Caco-2 (cell line): Measurements from ENCODE around the gene IRF7. TPM values are rescaled to one million over a fixed set of nuclear protein-coding genes. Genes with fewer than 3 reads are reported as not detected.

ENCODE experiments used
- BruUV-seq: library from RNA; stranded (reverse); fragments of 400-500 nt; replicated peaks from 2 replicates; lab custom pipeline; 2021; lab: Mats Ljungman, UMichigan
- CTCF ChIA-PET: fragments of 300-600 bp; sonication (Branson Sonifier 250); formaldehyde crosslinking; loops from one replicate; lab custom pipeline; 2022; ENCODE audit warnings: antibody characterized with exemption; lab: Charles Lee
- POLR2A ChIA-PET: fragments of 300-600 bp; sonication (Branson Sonifier 250); formaldehyde crosslinking; loops from one replicate; lab custom pipeline; 2022; ENCODE audit warnings: antibody characterized with exemption; lab: Charles Lee
- DNase-seq, 2 experiments: peaks; one replicate each; pipeline versions ENCODE4 v3.0.0 to v3.0.0-alpha.2; 2020 to 2022
- H3K27me3 ChIP-seq: replicated peaks from 2 replicates; pipeline ENCODE4 v1.6.0; 2011; ENCODE audit warnings: low read length; ENCODE audit not compliant: control insufficient read depth, insufficient read depth
- H3K36me3 ChIP-seq: 2 replicates; pipeline ENCODE4 v1.5.1; 2011; ENCODE audit warnings: low read length; ENCODE audit not compliant: control insufficient read depth, insufficient read depth
- H3K4me1 ChIP-seq: fragments of 250-450 bp; sonication (Bioruptor Pico); 2 replicates; pipeline ENCODE4 v1.5.1; 2020; ENCODE audit warnings: mild to moderate bottlenecking
- H3K4me3 ChIP-seq: 2 replicates; pipeline ENCODE4 v1.5.1; 2011; ENCODE audit warnings: low read depth, mild to moderate bottlenecking, control low read depth, low read length
- H3K9me3 ChIP-seq: fragments of 250-450 bp; sonication (Bioruptor Pico); 2 replicates; pipeline ENCODE4 v1.5.1; 2020; ENCODE audit warnings: mild to moderate bottlenecking, moderate library complexity
- H3K27ac Mint-ChIP-seq: one replicate; pipeline ENCODE4 v1.8.0; 2022; ENCODE audit warnings: mixed read lengths; ENCODE audit not compliant: unreplicated experiment
- H3K27me3 Mint-ChIP-seq: one replicate; pipeline ENCODE4 v1.8.0; 2022; ENCODE audit warnings: mixed read lengths; ENCODE audit not compliant: insufficient read depth, unreplicated experiment
- H3K36me3 Mint-ChIP-seq: one replicate; pipeline ENCODE4 v1.8.0; 2022; ENCODE audit warnings: mild to moderate bottlenecking, mixed read lengths; ENCODE audit not compliant: insufficient read depth, unreplicated experiment
- H3K4me1 Mint-ChIP-seq: one replicate; pipeline ENCODE4 v1.8.0; 2022; ENCODE audit warnings: low read depth, mixed read lengths; ENCODE audit not compliant: unreplicated experiment
- H3K4me3 Mint-ChIP-seq: one replicate; pipeline ENCODE4 v1.8.0; 2022; ENCODE audit warnings: mild to moderate bottlenecking, moderate library complexity, mixed read lengths; ENCODE audit not compliant: unreplicated experiment
- H3K9me3 Mint-ChIP-seq: one replicate; pipeline ENCODE4 v1.8.0; 2022; ENCODE audit warnings: mixed read lengths; ENCODE audit not compliant: unreplicated experiment
- intact Hi-C: fragments of 100-400 bp; cut with micrococcal nuclease; formaldehyde crosslinking; loops from one replicate; pipeline ENCODE4 v1.10.0; 2022; ENCODE audit not compliant: unreplicated experiment
- total RNA-seq: library from RNA; stranded (reverse); gene quantifications from 2 replicates; pipeline ENCODE4 v1.2.3, GENCODE V29; 2022
- TF ChIP-seq, protein P1 (sequence below), 2 experiments: fragments of 200-600 bp in 1 of 2; IDR thresholded peaks; 1 replicate in 1 of 2; 2 replicates in 1 of 2; pipeline versions ENCODE4 v1.5.1 to v1.8.0; 2011 to 2022; ENCODE audit warnings: antibody characterized with exemption in 1 of 2, control low read depth in 1 of 2, inconsistent platforms in 1 of 2, low read depth in 1 of 2, low read length in 1 of 2, mild to moderate bottlenecking in 1 of 2, moderate library complexity in 1 of 2; ENCODE audit not compliant: insufficient read depth in 1 of 2, severe bottlenecking in 1 of 2, unreplicated experiment in 1 of 2

IRF7 gene
- total RNA-seq, 1 experiment from 2014 or later: 27.2 TPM

DNA sequence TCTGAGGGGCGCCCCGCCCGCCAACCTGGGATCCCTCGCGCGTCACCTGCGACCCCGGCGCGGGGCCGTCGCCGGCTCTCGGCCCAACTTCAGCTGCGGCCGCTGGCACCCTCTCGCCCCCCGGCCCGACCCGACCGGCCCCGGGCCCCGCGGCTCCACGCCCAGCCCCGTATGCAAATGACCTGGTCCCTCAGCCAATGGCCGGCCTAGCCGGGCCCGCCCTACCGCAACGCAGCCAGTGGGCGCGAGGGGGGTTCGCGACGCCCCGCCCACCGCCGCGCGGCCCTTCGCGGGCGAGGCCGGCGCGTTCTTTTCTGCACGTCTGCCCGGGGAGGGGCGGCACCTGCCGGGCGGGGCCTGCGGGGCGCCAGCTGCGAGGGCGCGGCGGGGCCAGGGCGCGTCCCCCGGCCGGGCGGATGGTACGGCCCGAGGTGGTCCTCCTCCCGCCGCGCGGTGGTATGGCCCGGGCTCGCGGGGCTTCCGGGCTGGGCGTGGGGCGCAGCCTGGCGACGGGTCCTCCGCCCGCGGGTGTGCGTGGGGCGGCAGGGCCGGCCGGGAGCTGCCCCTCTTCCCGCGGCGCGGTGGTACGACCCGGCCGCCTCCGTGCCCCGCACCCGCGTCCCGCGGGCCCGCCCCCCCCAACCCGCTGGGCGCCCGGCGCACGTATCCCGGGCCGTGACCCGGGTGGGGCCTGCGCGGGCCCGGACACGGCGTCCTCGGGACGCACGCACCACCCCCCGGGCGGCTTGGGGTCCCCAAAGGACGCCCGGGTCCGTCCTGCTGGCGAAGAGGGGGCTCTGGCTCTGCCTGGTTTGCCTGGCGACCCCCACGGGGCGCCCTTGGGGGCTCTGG lies 47.2 kb downstream of the IRF7 start:
- Histone ChIP-seq H3K4me3 (peak overlapping the region; percentile 99), H3K9me3 (no peaks in the 10 kb centered on the region), H3K4me1 (peaks cover 54% of the 10 kb centered on the region), H3K27me3 (no peaks in the 10 kb centered on the region), H3K36me3 (0 out of 2 replicates have a peak, but pooled peaks cover 1% of the 10 kb centered on the region)
- no TSS peak for BruUV-seq
- POLR2A ChIA-PET: interaction anchor here (0.5 to 1.2 kb wide), 8 partner anchors 9 to 250 kb away, joined by 3 to 9 read pairs (median 4); partner anchors contain the start of genes DEAF1 and PNPLA2
- peak; percentile 95 to 99 for DNase-seq
- CTCF ChIA-PET: interaction anchor here (0.6 kb wide), 1 partner anchor 270 kb away, joined by 5 read pairs; no protein-coding TSS in a partner anchor
- peak overlapping the region; percentile 74 for H3K4me3 Mint-ChIP-seq
- intact Hi-C loops: loop anchor here (1.0 to 10.0 kb wide), 3 partner anchors 8 to 126 kb away; partner anchors contain the start of genes DEAF1, IRF7, LMNTD2 and RASSF7
- no peaks in the 10 kb centered on the region for H3K27me3 Mint-ChIP-seq
- TF ChIP-seq, protein P1, sequence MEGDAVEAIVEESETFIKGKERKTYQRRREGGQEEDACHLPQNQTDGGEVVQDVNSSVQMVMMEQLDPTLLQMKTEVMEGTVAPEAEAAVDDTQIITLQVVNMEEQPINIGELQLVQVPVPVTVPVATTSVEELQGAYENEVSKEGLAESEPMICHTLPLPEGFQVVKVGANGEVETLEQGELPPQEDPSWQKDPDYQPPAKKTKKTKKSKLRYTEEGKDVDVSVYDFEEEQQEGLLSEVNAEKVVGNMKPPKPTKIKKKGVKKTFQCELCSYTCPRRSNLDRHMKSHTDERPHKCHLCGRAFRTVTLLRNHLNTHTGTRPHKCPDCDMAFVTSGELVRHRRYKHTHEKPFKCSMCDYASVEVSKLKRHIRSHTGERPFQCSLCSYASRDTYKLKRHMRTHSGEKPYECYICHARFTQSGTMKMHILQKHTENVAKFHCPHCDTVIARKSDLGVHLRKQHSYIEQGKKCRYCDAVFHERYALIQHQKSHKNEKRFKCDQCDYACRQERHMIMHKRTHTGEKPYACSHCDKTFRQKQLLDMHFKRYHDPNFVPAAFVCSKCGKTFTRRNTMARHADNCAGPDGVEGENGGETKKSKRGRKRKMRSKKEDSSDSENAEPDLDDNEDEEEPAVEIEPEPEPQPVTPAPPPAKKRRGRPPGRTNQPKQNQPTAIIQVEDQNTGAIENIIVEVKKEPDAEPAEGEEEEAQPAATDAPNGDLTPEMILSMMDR (IDR thresholded peaks at IDR 0.05; ENCODE audit: insufficient read depth in 1 of 2, low read depth in 1 of 2, low read length in 1 of 2, severe bottlenecking in 1 of 2, unreplicated experiment in 1 of 2): no peak
- peaks cover 6% of the 10 kb centered on the region for H3K4me1 Mint-ChIP-seq
- peaks cover 40% of the 10 kb centered on the region for H3K36me3 Mint-ChIP-seq
- no peaks in the 10 kb centered on the region for H3K9me3 Mint-ChIP-seq
- H3K27ac Mint-ChIP-seq: no peak overlapping the region

- intact Hi-C loops: loop anchor here (1.0 to 10.0 kb wide), 3 partner anchors 7 to 127 kb away; partner anchors contain the start of genes DEAF1, IRF7, LMNTD2 and RASSF7
- peaks cover 6% of the 10 kb centered on the region; the same call in 1 of the 2 replicates for H3K36me3 ChIP-seq
- TSS peak; percentile 46 for BruUV-seq
- no peak for DNase-seq
- H3K27me3 Mint-ChIP-seq: no peaks in the 10 kb centered on the region
- H3K27ac Mint-ChIP-seq: peak overlapping the region; percentile 45
- peaks cover 6% of the 10 kb centered on the region for H3K4me1 Mint-ChIP-seq
- H3K4me3 ChIP-seq: peak overlapping the region; percentile 99
- peaks cover 56% of the 10 kb centered on the region for H3K4me1 ChIP-seq
- peak overlapping the region; percentile 74 for H3K4me3 Mint-ChIP-seq
- H3K27me3 ChIP-seq: no peaks in the 10 kb centered on the region
- TF ChIP-seq, protein P1 (IDR thresholded peaks at IDR 0.05; ENCODE audit: insufficient read depth in 1 of 2, low read depth in 1 of 2, low read length in 1 of 2, severe bottlenecking in 1 of 2, unreplicated experiment in 1 of 2): no peak
- CTCF ChIA-PET: interaction anchor here (0.6 kb wide), 1 partner anchor 270 kb away, joined by 5 read pairs; no protein-coding TSS in a partner anchor
- no peaks in the 10 kb centered on the region for H3K9me3 ChIP-seq
- POLR2A ChIA-PET: interaction anchor here (0.7 to 1.2 kb wide), 3 partner anchors 10 to 251 kb away, joined by 3 read pairs; partner anchors contain the start of gene PNPLA2
- H3K36me3 Mint-ChIP-seq: peaks cover 45% of the 10 kb centered on the region
- no peaks in the 10 kb centered on the region for H3K9me3 Mint-ChIP-seq
Measured at GRCh38 chr11:567629-568292, 48.0 kb downstream of the IRF7 start.
